H9 (cell line): ENCODE data around the gene UBXN7. TPM values are rescaled to one million over a fixed set of nuclear protein-coding genes. Genes with fewer than 3 reads are reported as not detected.

Experiments used
- DNase-seq: peaks from one replicate; pipeline ENCODE4 v3.0.0-alpha.2; 2017
- H2AFZ ChIP-seq: one replicate; pipeline ENCODE4 v1.6.1; 2013; ENCODE audit warnings: mild to moderate bottlenecking, low read length, control low read depth, moderate library complexity
- H2AK5ac ChIP-seq: 2 replicates; pipeline ENCODE4 v1.6.1; 2013; ENCODE audit warnings: low read length, control low read depth, mixed read lengths; ENCODE audit not compliant: insufficient read length
- H2BK120ac ChIP-seq: one replicate; pipeline ENCODE4 v1.6.1; 2013; ENCODE audit warnings: low read depth, mild to moderate bottlenecking, low read length, control low read depth, inconsistent platforms; ENCODE audit not compliant: poor library complexity, severe bottlenecking
- H2BK12ac ChIP-seq: 2 replicates; pipeline ENCODE4 v1.6.1; 2013; ENCODE audit warnings: low read length, control low read depth, mixed read lengths, low read depth; ENCODE audit not compliant: insufficient read length
- H2BK15ac ChIP-seq: 2 replicates; pipeline ENCODE4 v1.6.1; 2013; ENCODE audit warnings: low read depth, low read length, control low read depth
- H2BK20ac ChIP-seq: one replicate; pipeline ENCODE4 v1.6.1; 2013; ENCODE audit warnings: low read depth, mild to moderate bottlenecking, low read length, control low read depth, inconsistent platforms; ENCODE audit not compliant: poor library complexity, severe bottlenecking
- H2BK5ac ChIP-seq: 2 replicates; pipeline ENCODE4 v1.6.1; 2013; ENCODE audit warnings: low read length, control low read depth, mixed read lengths; ENCODE audit not compliant: insufficient read length
- H3K14ac ChIP-seq: 2 replicates; pipeline ENCODE4 v1.6.1; 2013; ENCODE audit warnings: low read length, control low read depth; ENCODE audit not compliant: insufficient read depth
- H3K18ac ChIP-seq: 2 replicates; pipeline ENCODE4 v1.6.1; 2013; ENCODE audit warnings: low read depth, mild to moderate bottlenecking, mixed read lengths, low read length, control low read depth; ENCODE audit not compliant: insufficient read length
- H3K23ac ChIP-seq: 2 replicates; pipeline ENCODE4 v1.6.1; 2013; ENCODE audit warnings: low read length, control low read depth, mixed read lengths, low read depth; ENCODE audit not compliant: insufficient read length
- H3K23me2 ChIP-seq: 2 replicates; pipeline ENCODE4 v1.6.1; 2013; ENCODE audit warnings: low read depth, mild to moderate bottlenecking, mixed read lengths, low read length, control low read depth; ENCODE audit not compliant: insufficient read length, poor library complexity, severe bottlenecking
- H3K27ac ChIP-seq: 2 replicates; pipeline ENCODE4 v1.5.1; 2013; ENCODE audit warnings: low read length, control low read depth, mixed read lengths, low read depth; ENCODE audit not compliant: insufficient read length
- H3K27me3 ChIP-seq: 2 replicates; pipeline ENCODE4 v1.6.1; 2013; ENCODE audit warnings: low read length, control low read depth, inconsistent platforms; ENCODE audit not compliant: insufficient read depth
- H3K4ac ChIP-seq: 2 replicates; pipeline ENCODE4 v1.6.1; 2013; ENCODE audit warnings: low read depth, mild to moderate bottlenecking, control low read depth, inconsistent platforms, low read length, moderate library complexity
- H3K4me1 ChIP-seq: 2 replicates; pipeline ENCODE4 v1.6.1; 2013; ENCODE audit warnings: low read length, control low read depth, inconsistent platforms; ENCODE audit not compliant: insufficient read depth
- H3K4me2 ChIP-seq: 2 replicates; pipeline ENCODE4 v1.6.1; 2013; ENCODE audit warnings: low read length, control low read depth, mixed read lengths; ENCODE audit not compliant: insufficient read length, insufficient read depth
- H3K56ac ChIP-seq: 2 replicates; pipeline ENCODE4 v1.6.1; 2013; ENCODE audit warnings: low read depth, mild to moderate bottlenecking, mixed read lengths, low read length, control low read depth; ENCODE audit not compliant: insufficient read length
- H3K79me1 ChIP-seq: 2 replicates; pipeline ENCODE4 v1.6.1; 2013; ENCODE audit warnings: low read depth, mild to moderate bottlenecking, moderate library complexity, low read length, control low read depth, inconsistent platforms; ENCODE audit not compliant: insufficient read depth, poor library complexity, severe bottlenecking
- H3K79me2 ChIP-seq: 2 replicates; pipeline ENCODE4 v1.6.1; 2013; ENCODE audit warnings: low read length, control low read depth, inconsistent platforms; ENCODE audit not compliant: insufficient read depth
- H3K9ac ChIP-seq: 2 replicates; pipeline ENCODE4 v1.6.1; 2013; ENCODE audit warnings: low read length, control low read depth, mixed read lengths; ENCODE audit not compliant: insufficient read length; ENCODE audit errors: extremely low read depth
- H3K9me3 ChIP-seq: one replicate; pipeline ENCODE4 v1.6.1; 2013; ENCODE audit warnings: low read depth, low read length, inconsistent platforms; ENCODE audit not compliant: control insufficient read depth
- H3T11ph ChIP-seq: one replicate; pipeline ENCODE4 v1.6.1; 2013; ENCODE audit warnings: mild to moderate bottlenecking, low read length, control low read depth, inconsistent platforms
- H4K20me1 ChIP-seq: one replicate; pipeline ENCODE4 v1.6.1; 2013; ENCODE audit not compliant: control insufficient read depth, insufficient read length, insufficient read depth
- H4K5ac ChIP-seq: 2 replicates; pipeline ENCODE4 v1.6.1; 2013; ENCODE audit warnings: low read depth, mild to moderate bottlenecking, mixed read lengths, low read length, control low read depth; ENCODE audit not compliant: insufficient read length
- H4K8ac ChIP-seq: replicated peaks from 2 replicates; pipeline ENCODE4 v1.6.1; 2013; ENCODE audit warnings: low read length, control low read depth, mixed read lengths, low read depth; ENCODE audit not compliant: insufficient read length
- H4K91ac ChIP-seq: 2 replicates; pipeline ENCODE4 v1.6.1; 2013; ENCODE audit warnings: low read depth, mild to moderate bottlenecking, moderate library complexity, mixed read lengths, low read length, control low read depth; ENCODE audit not compliant: insufficient read length
- H3K27ac Mint-ChIP-seq, 3 experiments: 2 replicates in 2 of 3; 3 replicates in 1 of 3; pipeline ENCODE4 v1.8.0; 2020 to 2021; ENCODE audit warnings: mixed read lengths in 3 of 3, mild to moderate bottlenecking in 1 of 3, moderate library complexity in 1 of 3
- H3K27me3 Mint-ChIP-seq: 2 replicates; pipeline ENCODE4 v1.8.0; 2021; ENCODE audit warnings: low read depth, mild to moderate bottlenecking, moderate library complexity, mixed read lengths
- H3K36me3 Mint-ChIP-seq, 3 experiments: 2 replicates in 2 of 3; 3 replicates in 1 of 3; pipeline ENCODE4 v1.8.0; 2020 to 2021; ENCODE audit warnings: low read depth in 3 of 3, mixed read lengths in 3 of 3; ENCODE audit not compliant: insufficient read depth in 1 of 3
- H3K4me1 Mint-ChIP-seq, 2 experiments: 2 replicates each; pipeline ENCODE4 v1.8.0; 2020; ENCODE audit warnings: mixed read lengths in 2 of 2
- H3K4me3 Mint-ChIP-seq, 2 experiments: 2 replicates in 1 of 2; 3 replicates in 1 of 2; pipeline ENCODE4 v1.8.0; 2020 to 2021; ENCODE audit warnings: mild to moderate bottlenecking in 2 of 2, mixed read lengths in 2 of 2, moderate library complexity in 1 of 2
- H3K9me3 Mint-ChIP-seq, 2 experiments: 2 replicates in 1 of 2; 3 replicates in 1 of 2; pipeline ENCODE4 v1.8.0; 2020; ENCODE audit warnings: mild to moderate bottlenecking in 2 of 2, mixed read lengths in 2 of 2, moderate library complexity in 1 of 2
- WGBS: extraction: QIAGEN DNeasy Blood & Tissue Kit; methylation state at CpG from one replicate; pipeline ENCODE4 v1.1.7; 2013; ENCODE audit warnings: missing lambda C conversion rate, low lambda C conversion rate, mixed read lengths; ENCODE audit not compliant: insufficient read length; ENCODE audit errors: extremely low coverage; 5-methylcytosine and 5-hydroxymethylcytosine counted together
- total RNA-seq: library from RNA; stranded (reverse); gene quantifications from 2 replicates; pipeline ENCODE4 v1.2.1, GENCODE V29; 2021
- TF ChIP-seq, protein P1 (sequence below): fragments of 200-600 bp; sonication (generic); conservative IDR thresholded peaks from 3 replicates; pipeline ENCODE4 v1.8.0; 2021; ENCODE audit warnings: antibody characterized with exemption, mild to moderate bottlenecking

Gene UBXN7
- total RNA-seq, 1 experiment from 2014 or later: 110 TPM

DNA sequence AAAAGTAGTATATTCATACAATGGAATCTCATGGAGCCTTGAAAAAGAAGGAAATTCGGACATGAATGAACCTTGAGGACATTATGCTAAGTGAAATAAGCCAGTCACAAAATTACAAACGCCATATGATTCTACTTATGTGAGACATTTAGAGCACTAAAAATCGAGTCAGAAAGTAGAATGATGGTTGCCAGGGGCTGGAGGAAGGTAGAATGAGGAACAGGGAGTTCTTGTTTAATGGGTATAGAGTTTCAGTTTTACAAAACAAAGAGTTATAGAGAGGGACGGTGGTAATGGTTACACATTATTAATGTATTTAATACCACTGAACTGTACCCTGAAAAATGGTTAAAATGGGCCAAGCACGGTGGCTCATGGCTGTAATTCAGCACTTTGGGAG is 19.5 kb downstream of the UBXN7 start:
- H3K23me2 ChIP-seq: no peaks in the 10 kb centered on the region
- H2BK12ac ChIP-seq: no peak overlapping the region
- peaks cover 9% of the 10 kb centered on the region for H3K79me1 ChIP-seq
- no peak overlapping the region for H4K8ac ChIP-seq
- Mint-ChIP-seq H3K9me3 (peaks cover 17 to 18% of the 10 kb centered on the region in 2 experiments), H3K27ac (no peak overlapping the region), H3K4me1 (peaks cover 7% of the 10 kb centered on the region in 2 experiments), H3K36me3 (peaks cover 25 to 31% (median 26%) of the 10 kb centered on the region in 3 experiments), H3K4me3 (no peak overlapping the region), H3K27me3 (no peaks in the 10 kb centered on the region)
- no peak overlapping the region for H3K9ac ChIP-seq
- H3K4me2 ChIP-seq: no peak overlapping the region
- no peak overlapping the region for H4K5ac ChIP-seq
- WGBS: no CpG with 5 or more reads among the region's 5 CpGs
- H3K79me2 ChIP-seq: peaks cover 26% of the 10 kb centered on the region; the same call in 1 of the 2 replicates
- H3K14ac ChIP-seq: no peak overlapping the region
- H3K27me3 ChIP-seq: no peaks in the 10 kb centered on the region
- H4K20me1 ChIP-seq: no peaks in the 10 kb centered on the region
- DNase-seq: no peak
- H3K9me3 ChIP-seq: no peaks in the 10 kb centered on the region
- no peak overlapping the region for H3K56ac ChIP-seq
- H3K4me1 ChIP-seq: no peaks in the 10 kb centered on the region
- TF ChIP-seq, protein P1, sequence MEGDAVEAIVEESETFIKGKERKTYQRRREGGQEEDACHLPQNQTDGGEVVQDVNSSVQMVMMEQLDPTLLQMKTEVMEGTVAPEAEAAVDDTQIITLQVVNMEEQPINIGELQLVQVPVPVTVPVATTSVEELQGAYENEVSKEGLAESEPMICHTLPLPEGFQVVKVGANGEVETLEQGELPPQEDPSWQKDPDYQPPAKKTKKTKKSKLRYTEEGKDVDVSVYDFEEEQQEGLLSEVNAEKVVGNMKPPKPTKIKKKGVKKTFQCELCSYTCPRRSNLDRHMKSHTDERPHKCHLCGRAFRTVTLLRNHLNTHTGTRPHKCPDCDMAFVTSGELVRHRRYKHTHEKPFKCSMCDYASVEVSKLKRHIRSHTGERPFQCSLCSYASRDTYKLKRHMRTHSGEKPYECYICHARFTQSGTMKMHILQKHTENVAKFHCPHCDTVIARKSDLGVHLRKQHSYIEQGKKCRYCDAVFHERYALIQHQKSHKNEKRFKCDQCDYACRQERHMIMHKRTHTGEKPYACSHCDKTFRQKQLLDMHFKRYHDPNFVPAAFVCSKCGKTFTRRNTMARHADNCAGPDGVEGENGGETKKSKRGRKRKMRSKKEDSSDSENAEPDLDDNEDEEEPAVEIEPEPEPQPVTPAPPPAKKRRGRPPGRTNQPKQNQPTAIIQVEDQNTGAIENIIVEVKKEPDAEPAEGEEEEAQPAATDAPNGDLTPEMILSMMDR: no peak
- no peak overlapping the region for H2AFZ ChIP-seq
- no peak overlapping the region for H2BK15ac ChIP-seq
- H3K27ac ChIP-seq: no peak overlapping the region
- no peak overlapping the region for H4K91ac ChIP-seq
- no peak overlapping the region for H3T11ph ChIP-seq
- no peak overlapping the region for H2BK120ac ChIP-seq
- H3K4ac ChIP-seq: no peak overlapping the region
- no peak overlapping the region for H2BK20ac ChIP-seq
- no peak overlapping the region for H3K18ac ChIP-seq
- H3K23ac ChIP-seq: no peak overlapping the region
- H2BK5ac ChIP-seq: no peak overlapping the region
- no peak overlapping the region for H2AK5ac ChIP-seq
